Measurements from ENCODE around the gene CASTOR1. TPM values are rescaled to one million over a fixed set of nuclear protein-coding genes. Genes with fewer than 3 reads are reported as not detected.

The CASTOR1 gene
- total and polyA plus RNA-seq, 2 donors (not counting 3 experiments of a cell fraction or from before 2014, with no cell fraction given): 8.1 to 26.8 TPM

DNA sequence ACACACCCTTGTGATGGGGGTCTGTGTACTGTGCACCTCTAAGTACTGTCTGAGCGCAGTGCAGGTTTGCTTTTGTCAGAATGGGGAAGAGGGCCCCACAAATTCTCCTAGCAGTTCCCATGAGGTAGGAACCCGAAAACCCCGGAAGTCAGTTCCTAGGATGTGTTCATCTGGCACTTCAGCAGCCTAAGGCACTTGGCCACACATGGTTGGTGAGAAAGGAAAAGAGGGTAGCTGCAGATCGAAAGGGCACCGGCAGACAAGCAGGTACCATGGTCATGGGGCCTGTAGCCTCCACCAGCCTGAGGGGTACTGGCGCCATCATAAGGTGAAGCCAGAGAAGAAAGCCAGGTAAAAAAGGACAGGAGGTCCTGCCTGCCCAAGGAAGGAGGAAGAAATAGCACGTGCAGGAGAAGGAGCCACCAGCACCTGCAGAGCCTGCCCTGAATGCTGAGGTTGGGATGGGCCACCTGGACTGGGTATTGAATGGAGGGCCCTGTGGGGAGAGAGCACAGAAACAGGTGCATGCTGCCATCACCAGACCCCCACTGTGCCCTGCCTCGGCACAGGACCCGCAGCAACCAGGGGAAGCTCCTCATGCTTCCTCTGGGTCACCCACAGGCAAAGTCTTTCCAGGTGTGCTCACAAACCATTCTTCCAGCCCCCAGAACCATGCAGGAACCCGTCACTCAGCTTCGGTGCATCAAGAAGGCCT, 8.1 kb upstream of the CASTOR1 start:
- Histone ChIP-seq H3K9ac (replicated peaks; ENCODE audit: extremely low read depth, insufficient read depth, low read length) (no peak overlapping the region), H3K27ac (ENCODE audit: insufficient read depth, low read depth, low read length) (no peak overlapping the region), H3K36me3 (ENCODE audit: control insufficient read depth in 2 of 2, extremely low read depth in 1 of 2, insufficient read depth in 2 of 2, low read length in 2 of 2) (peaks cover 0 to 28% of the 10 kb centered on the region in 2 experiments), H3K4me3 (replicated peaks in 1 of 3; ENCODE audit: insufficient read depth in 1 of 3, low read depth in 1 of 3, low read length in 3 of 3) (no peak overlapping the region), H3K4me1 (ENCODE audit: control insufficient read depth, extremely low read depth, insufficient read depth, low read length) (peaks cover 10% of the 10 kb centered on the region), H4K20me1 (replicated peaks; ENCODE audit: control insufficient read depth, extremely low read depth, insufficient read depth, low read length) (no peaks in the 10 kb centered on the region), H3K4me2 (ENCODE audit: insufficient read depth, low read length) (no peak overlapping the region), H3K27me3 (ENCODE audit: control insufficient read depth in 2 of 2, insufficient read depth in 2 of 2, low read length in 2 of 2) (no peaks in the 10 kb centered on the region), H3K79me2 (ENCODE audit: control insufficient read depth, insufficient read depth, low read length) (no peaks in the 10 kb centered on the region), H2AFZ (ENCODE audit: low read depth, low read length) (no peak overlapping the region), H3K9me1 (replicated peaks; ENCODE audit: control insufficient read depth, extremely low read depth, insufficient read depth, low read length) (no peaks in the 10 kb centered on the region), H3K9me3 (replicated peaks; ENCODE audit: control insufficient read depth, insufficient read depth, low read length) (no peaks in the 10 kb centered on the region)
- TF ChIP-seq POLR2A (IDR thresholded peaks at IDR 0.05; ENCODE audit: low read depth, low read length): no peak
- TF ChIP-seq MYC (IDR thresholded peaks at IDR 0.05; ENCODE audit: low read depth, low read length): no peak
- TF ChIP-seq EZH2 (IDR thresholded peaks at IDR 0.05; ENCODE audit: borderline replicate concordance, low read depth, low read length, severe bottlenecking): no peak
- TF ChIP-seq GATA2 (IDR thresholded peaks at IDR 0.05; ENCODE audit: insufficient read depth, insufficient read length, low read depth, low read length): no peak
- no peak for TF ChIP-seq POLR2AphosphoS5 (IDR thresholded peaks at IDR 0.05; ENCODE audit: insufficient read depth, low read depth, low read length)
- dilution Hi-C loops (cut with MboI; ENCODE audit: extremely low pct_ligation_motif_present, low sequenced_read_pairs): no loop called here
- ChIA-PET POLR2A (interaction anchor here (0.6 kb wide), 1 partner anchor 219 kb away, joined by 6 read pairs; no protein-coding TSS in a partner anchor), CTCF (interaction anchor here (2.2 kb wide), 1 partner anchor 9 kb away, joined by 12 read pairs; no protein-coding TSS in a partner anchor)
- FAIRE-seq (no peak), DNase-seq (ENCODE audit: low read depth, low spot score) (no peak)
- no TSS peak for BruUV-seq (replicated peaks)
- intact Hi-C loops (cut with micrococcal nuclease): no loop called here

DNA sequence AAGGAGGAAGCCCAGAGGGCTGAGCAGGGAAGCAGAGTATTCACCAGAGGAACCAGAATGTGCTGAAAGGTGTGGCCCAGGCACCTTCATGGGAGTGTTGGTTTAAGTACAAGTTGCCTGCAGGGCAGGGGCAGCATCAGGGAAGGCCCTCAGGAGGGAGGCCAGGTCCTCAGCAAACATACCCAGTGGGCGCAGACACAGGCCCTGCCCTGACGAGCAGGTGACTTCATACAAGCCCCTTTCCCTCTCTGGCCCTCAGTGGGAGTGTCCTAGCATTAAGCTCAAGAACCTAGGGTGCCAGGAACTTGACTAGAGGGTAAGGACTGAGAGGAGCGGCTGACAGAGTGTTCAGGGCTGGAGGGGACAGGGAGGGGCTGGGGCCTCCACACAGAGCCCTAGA, 7.5 kb upstream of the CASTOR1 start:
- intact Hi-C loops (cut with micrococcal nuclease): no loop called here
- Histone ChIP-seq H2AFZ (ENCODE audit: low read depth, low read length) (no peak overlapping the region), H3K27me3 (ENCODE audit: control insufficient read depth in 2 of 2, insufficient read depth in 2 of 2, low read length in 2 of 2) (no peaks in the 10 kb centered on the region), H3K27ac (ENCODE audit: insufficient read depth, low read depth, low read length) (no peak overlapping the region), H3K36me3 (ENCODE audit: control insufficient read depth in 2 of 2, extremely low read depth in 1 of 2, insufficient read depth in 2 of 2, low read length in 2 of 2) (peaks cover 0 to 30% of the 10 kb centered on the region in 2 experiments), H3K4me2 (ENCODE audit: insufficient read depth, low read length) (no peak overlapping the region), H4K20me1 (replicated peaks; ENCODE audit: control insufficient read depth, extremely low read depth, insufficient read depth, low read length) (no peaks in the 10 kb centered on the region), H3K4me3 (replicated peaks in 1 of 3; ENCODE audit: insufficient read depth in 1 of 3, low read depth in 1 of 3, low read length in 3 of 3) (no peak overlapping the region), H3K4me1 (ENCODE audit: control insufficient read depth, extremely low read depth, insufficient read depth, low read length) (peaks cover 4% of the 10 kb centered on the region), H3K9ac (replicated peaks; ENCODE audit: extremely low read depth, insufficient read depth, low read length) (no peak overlapping the region), H3K9me1 (replicated peaks; ENCODE audit: control insufficient read depth, extremely low read depth, insufficient read depth, low read length) (no peaks in the 10 kb centered on the region), H3K79me2 (ENCODE audit: control insufficient read depth, insufficient read depth, low read length) (no peaks in the 10 kb centered on the region), H3K9me3 (replicated peaks; ENCODE audit: control insufficient read depth, insufficient read depth, low read length) (no peaks in the 10 kb centered on the region)
- CTCF ChIA-PET: interaction anchor here (1.4 kb wide), 1 partner anchor 11 kb away, joined by 5 read pairs; no protein-coding TSS in a partner anchor
- no TSS peak for BruUV-seq (replicated peaks)
- DNase-seq (ENCODE audit: low read depth, low spot score) (no peak), FAIRE-seq (no peak)
- dilution Hi-C loops (cut with MboI; ENCODE audit: extremely low pct_ligation_motif_present, low sequenced_read_pairs): no loop called here
- POLR2A ChIA-PET: interaction anchor here (0.6 kb wide), 1 partner anchor 218 kb away, joined by 6 read pairs; no protein-coding TSS in a partner anchor
- TF ChIP-seq MYC (IDR thresholded peaks at IDR 0.05; ENCODE audit: low read depth, low read length) (no peak), POLR2A (IDR thresholded peaks at IDR 0.05; ENCODE audit: low read depth, low read length) (no peak), MAX (IDR thresholded peaks at IDR 0.05; ENCODE audit: insufficient read depth, insufficient read length) (no peak), EZH2 (IDR thresholded peaks at IDR 0.05; ENCODE audit: borderline replicate concordance, low read depth, low read length, severe bottlenecking) (no peak), CTCF (IDR thresholded peaks at IDR 0.05; ENCODE audit: extremely low read depth in 1 of 2, insufficient read depth in 1 of 2, low read depth in 1 of 2, low read length in 2 of 2) (no peak), POLR2AphosphoS5 (IDR thresholded peaks at IDR 0.05; ENCODE audit: insufficient read depth, low read depth, low read length) (no peak), GATA2 (IDR thresholded peaks at IDR 0.05; ENCODE audit: insufficient read depth, insufficient read length, low read depth, low read length) (no peak), JUN (IDR thresholded peaks at IDR 0.05; ENCODE audit: borderline replicate concordance, insufficient read depth, insufficient read length, low read depth) (no peak), FOS (IDR thresholded peaks at IDR 0.05; ENCODE audit: borderline replicate concordance, insufficient read depth, low read length) (no peak)

Data from endothelial cell of umbilical vein (primary cell).